HG03064 (cell line): ENCODE results near the gene RFPL2.

Experiments
- ATAC-seq: cut with Tn5 transposase; IDR thresholded peaks from one replicate; pipeline ENCODE4 v1.9.1; 2021; ENCODE audit warnings: low read depth; ENCODE audit not compliant: unreplicated experiment

Gene RFPL2

GRCh38 chr22:32204856-32205722 is at the start of gene RFPL2:
Gene RFPL2, minus strand, starts transcription at chr22:32205073. Its CDS starts 2,622 bp downstream, at chr22:32202451.
- ATAC-seq: no peak

DNA sequence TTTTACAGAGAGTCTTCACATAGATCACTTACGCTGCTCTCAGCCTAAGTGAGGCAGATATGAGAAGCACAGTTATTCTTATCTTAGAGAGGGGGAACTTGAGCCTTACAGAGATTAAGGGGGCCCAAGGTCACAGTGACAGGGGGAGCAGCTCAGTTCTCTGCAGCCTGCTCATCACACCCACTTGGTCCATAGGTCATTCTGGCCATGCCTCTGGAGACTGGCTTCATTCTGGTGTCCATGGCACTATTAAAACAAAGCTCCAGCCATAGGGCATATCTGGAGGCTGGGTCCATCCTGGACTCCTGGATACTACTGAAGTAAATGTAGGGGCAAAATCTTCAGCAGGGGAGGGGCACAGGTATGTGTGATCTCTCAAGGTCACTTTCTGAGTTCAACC is 44.4 kb upstream of the RFPL2 start:
- no peak for ATAC-seq

- no peak for ATAC-seq
These were observed 43.4 kb upstream of the RFPL2 start for GRCh38 chr22:32248276-32248675.

DNA sequence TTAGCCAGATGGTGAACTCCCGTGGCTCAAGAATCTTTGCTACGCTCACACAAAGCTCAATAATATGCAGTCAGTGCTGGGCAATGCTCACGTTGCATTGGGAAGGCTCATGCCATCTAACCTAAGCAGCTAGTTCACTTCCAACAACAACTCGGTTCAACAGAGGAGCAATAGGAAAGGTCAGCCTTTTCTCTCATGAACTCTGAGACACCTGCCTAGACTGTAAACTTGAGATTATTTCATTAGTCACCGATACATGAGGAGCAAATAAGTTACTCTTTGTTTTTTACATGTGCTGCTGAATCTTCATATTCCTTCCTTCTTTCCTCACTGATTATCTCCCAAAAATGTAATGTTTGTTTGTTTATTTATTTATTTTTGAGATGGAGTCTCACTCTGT is 41.3 kb upstream of the RFPL2 start:
- no peak for ATAC-seq

DNA sequence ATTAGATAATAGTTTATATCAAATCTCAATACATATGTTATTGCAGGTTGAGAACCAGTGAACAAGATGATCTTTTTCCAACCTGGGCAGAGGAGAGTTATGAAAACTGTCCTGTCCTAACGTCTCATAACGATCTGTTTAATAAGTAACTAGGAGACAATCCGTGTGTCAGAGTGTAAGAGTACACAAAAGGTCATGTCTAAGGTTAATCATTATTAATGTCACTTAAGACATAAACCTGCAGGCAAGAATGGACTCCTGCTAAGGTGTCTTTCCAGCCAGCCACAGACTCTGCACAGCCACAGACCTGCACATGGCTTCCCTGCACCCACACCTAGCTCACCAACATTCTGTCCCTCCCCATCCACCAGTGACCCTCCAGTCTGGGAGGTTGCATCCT is 40.2 kb upstream of the RFPL2 start:
- no peak for ATAC-seq

- no peak for ATAC-seq
These were observed 39.7 kb upstream of the RFPL2 start for GRCh38 chr22:32244547-32244946.

GRCh38 chr22:32240461-32240860 is 35.6 kb upstream of the RFPL2 start:
- no peak for ATAC-seq

DNA sequence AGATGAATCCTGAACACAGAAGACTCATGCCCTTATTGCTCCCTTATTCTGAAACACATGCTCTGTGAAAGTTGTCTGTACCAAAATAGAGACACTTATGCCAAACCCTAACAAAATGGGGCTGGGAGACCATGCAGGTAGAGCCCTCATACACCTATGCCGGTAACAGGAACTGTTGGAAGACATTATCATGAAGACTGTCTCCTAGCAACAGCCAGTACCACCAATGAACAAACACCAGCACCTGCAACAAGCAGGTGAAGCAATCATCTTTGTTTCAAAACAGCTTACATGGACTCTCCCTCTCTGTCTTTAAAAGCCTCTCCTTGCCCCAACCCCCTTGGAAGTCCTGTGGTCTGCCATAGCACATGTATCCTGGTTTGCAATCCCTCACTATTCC is 33.0 kb upstream of the RFPL2 start:
- no peak for ATAC-seq

- no peak for ATAC-seq
These were observed 32.1 kb upstream of the RFPL2 start for GRCh38 chr22:32236970-32237369.

GRCh38 chr22:32233091-32233490 is 28.2 kb upstream of the RFPL2 start:
- ATAC-seq: no peak

GRCh38 chr22:32232191-32232830 is 27.4 kb upstream of the RFPL2 start:
- no peak for ATAC-seq

DNA sequence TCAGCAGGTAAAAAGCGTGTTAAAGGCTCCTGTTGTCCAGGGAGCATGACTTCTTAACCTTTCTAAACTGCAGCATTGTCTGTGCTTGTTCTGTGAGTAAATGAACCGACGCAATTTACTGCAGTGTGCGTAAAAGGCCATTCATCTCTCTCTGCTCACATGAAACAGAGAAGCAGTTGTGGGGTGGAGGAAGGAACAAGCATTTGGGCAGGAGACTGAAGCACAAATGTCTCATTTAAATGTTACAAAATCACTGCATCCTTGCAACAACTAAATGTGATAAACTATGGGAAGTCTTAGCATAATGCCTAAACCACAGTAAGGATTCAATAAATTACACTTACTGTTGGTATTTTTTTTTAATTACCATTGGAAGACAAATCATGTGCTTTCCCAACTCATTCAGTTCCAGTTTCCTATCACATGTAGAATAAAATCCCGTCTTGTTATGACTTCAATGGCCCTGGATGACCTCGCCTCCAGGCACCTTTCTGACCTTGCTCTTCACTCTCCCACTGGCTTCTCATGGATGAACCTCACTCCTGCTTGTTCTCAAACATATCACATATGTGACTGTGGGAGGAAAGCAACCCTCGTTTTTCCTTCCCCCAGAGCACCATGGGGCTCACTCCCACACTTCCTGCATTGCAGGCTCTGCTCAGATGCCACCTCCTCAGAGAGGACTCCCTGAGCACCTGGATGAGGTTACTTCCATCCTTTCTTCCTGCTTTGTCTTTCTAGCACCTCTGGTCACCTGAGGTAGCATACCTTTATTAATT is 21.6 kb upstream of the RFPL2 start:
- no peak for ATAC-seq

- ATAC-seq: no peak
These were observed 18.1 kb upstream of the RFPL2 start for GRCh38 chr22:32222991-32223390.

DNA sequence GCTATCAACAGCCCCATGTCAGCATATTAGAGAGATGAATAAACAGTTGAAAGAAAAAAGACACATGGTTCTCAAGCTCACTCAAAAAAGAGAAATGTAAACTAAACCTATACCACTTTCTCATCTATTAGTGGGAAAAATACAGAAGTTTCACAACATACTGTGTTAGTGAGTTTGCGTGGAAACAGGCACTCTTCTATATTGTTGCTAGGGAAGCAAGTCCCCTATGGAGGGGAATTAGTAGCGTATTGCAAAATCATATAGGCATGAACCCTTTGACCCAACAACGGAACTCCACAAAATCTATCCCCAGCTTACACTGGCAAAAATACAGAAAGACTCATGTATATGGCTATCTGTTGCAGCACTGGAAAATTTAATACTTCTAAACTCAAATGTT is 14.2 kb upstream of the RFPL2 start:
- ATAC-seq: no peak

GRCh38 chr22:32218470-32218869 is 13.6 kb upstream of the RFPL2 start:
- no peak for ATAC-seq

DNA sequence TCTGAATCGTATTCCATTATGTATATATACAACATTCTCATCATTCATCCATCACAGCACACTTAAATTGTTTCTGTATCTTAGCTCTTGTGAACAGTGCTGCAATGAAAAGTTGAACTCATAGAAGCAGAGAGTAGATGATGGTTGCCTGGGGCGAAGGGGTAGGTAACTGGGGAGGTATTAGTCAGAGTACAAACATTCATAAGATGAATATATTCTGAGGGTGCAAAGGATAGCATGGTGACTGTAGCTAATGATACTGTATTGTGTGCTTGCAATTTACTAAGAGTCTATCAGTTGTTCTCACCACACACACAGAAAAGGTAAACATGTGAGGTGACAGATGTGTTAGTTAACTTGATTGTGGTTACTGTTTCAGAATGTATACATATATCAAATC is 12.6 kb upstream of the RFPL2 start:
- no peak for ATAC-seq

DNA sequence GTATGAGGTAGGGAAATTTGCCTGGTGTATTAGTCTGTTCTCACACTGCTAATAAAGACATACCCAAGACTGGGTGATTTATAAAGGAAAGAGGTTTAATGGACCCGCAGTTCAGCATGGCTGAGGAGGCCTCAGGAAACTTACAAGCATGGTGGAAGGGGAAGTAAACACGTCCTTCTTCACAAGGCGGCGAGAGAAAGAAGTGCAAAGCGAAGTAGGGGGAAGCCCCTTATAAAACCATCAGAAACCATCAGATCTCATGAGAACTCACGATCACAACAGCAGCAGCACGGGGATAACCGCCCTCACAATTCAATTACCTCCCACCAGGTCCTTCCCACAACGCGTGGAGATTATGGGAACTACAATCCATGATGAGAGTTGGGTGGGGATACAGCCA is 12.0 kb upstream of the RFPL2 start:
- no peak for ATAC-seq

- no peak for ATAC-seq
These were observed 6.1 kb upstream of the RFPL2 start for GRCh38 chr22:32211011-32211410.

DNA sequence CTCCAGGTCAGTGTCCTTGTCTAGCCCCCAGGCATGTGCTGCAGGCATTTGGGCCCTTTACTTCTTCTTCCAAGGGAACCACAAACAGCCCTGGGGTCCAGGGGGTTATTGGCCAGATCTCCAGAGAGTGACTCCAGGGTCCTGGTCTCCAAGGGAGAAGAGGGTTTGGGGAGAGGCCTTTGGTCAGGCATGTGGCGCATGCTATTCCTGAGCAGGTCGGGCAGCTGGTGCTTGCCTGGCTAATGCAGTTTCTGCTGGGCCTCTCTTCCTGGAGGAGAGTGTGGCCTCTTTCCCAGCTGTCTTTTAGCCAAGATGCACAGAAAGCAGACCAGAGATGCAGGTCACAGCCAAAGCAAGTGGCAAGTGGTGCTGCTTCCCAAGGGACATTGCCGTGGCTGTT is 3.8 kb upstream of the RFPL2 start:
- no peak for ATAC-seq

DNA sequence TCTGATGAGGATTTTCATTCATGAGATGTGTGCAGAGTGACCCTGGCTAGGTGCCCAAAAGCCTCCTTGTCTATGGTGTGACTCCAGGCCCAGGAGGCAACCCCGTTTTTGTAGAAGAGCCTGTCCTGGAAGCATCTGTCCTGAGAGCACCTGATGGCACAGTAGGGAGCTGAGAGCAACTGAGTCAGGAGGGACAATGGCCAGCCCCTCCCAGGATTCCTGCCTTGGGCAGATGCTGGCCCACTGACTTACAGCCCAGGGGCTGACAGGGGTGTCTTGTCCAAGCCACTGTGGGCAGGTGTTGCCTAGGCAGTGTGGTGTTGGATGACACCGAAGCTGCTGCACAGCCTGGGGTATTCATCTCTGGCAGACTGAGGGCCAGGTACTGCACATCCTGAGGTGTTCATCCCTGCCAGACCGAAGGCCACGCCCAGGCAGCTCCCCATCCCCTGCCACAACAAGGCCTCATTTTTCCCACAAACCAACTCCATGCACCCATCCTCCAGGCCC is 3.2 kb upstream of the RFPL2 start:
- no peak for ATAC-seq
